K562 (cell line): ENCODE results near the gene AIRE. TPM values are rescaled to one million over a fixed set of nuclear protein-coding genes. Genes with fewer than 3 reads are reported as not detected.

Experiments used
- ARID3A ChIP-seq: IDR thresholded peaks from 2 replicates; pipeline ENCODE4 v1.6.1; 2012; ENCODE audit warnings: low read depth, low read length, improper control_type of control experiment, borderline replicate concordance
- ATF2 ChIP-seq: sonication (generic); formaldehyde crosslinking; IDR thresholded peaks from 2 replicates; pipeline ENCODE4 v1.8.1; 2022; ENCODE audit warnings: missing genetic modification reagents
- DPF2 ChIP-seq: fragments of 450-650 bp; IDR thresholded peaks from 2 replicates; pipeline ENCODE4 v1.6.1; 2016
- GTF2A2 ChIP-seq: IDR thresholded peaks from 2 replicates; pipeline ENCODE4 v1.6.1; 2016; ENCODE audit warnings: mild to moderate bottlenecking, missing genetic modification characterization, missing compliant biosample characterization
- HMG20B ChIP-seq: fragments of 250-450 bp; sonication (Bioruptor Pico); IDR thresholded peaks from 2 replicates; pipeline ENCODE4 v1.5.0; 2021; ENCODE audit warnings: mild to moderate bottlenecking
- ILK ChIP-seq: fragments of 450-650 bp; IDR thresholded peaks from 2 replicates; pipeline ENCODE4 v1.6.1; 2016; ENCODE audit warnings: missing genetic modification characterization, low read depth, mild to moderate bottlenecking, missing compliant biosample characterization, moderate library complexity, borderline replicate concordance
- NCOA2 ChIP-seq, 2 experiments: fragments of 450-650 bp; IDR thresholded peaks; 2 replicates each; pipeline ENCODE4 v1.6.1; 2018; ENCODE audit warnings: mild to moderate bottlenecking in 2 of 2, moderate library complexity in 1 of 2; ENCODE audit not compliant: partially characterized antibody in 2 of 2
- POLR2AphosphoS2 ChIP-seq: IDR thresholded peaks from 2 replicates; pipeline ENCODE4 v1.6.1; 2012; ENCODE audit warnings: low read length, improper control_type of control experiment
- SFPQ ChIP-seq: fragments of 200-400 bp; formaldehyde crosslinking; IDR thresholded peaks from 2 replicates; pipeline ENCODE4 v1.6.1; 2017; ENCODE audit warnings: mild to moderate bottlenecking, low read depth, low read length, moderate library complexity
- SMARCE1 ChIP-seq: fragments of 450-650 bp; IDR thresholded peaks from 2 replicates; pipeline ENCODE4 v1.7.1; 2016; ENCODE audit warnings: mild to moderate bottlenecking
- SREBF1 ChIP-seq: fragments of 150-350 bp; IDR thresholded peaks from 2 replicates; pipeline ENCODE4 v1.6.1; 2014; ENCODE audit warnings: antibody characterized with exemption, low read depth, low read length, borderline replicate concordance
- TSC22D4 ChIP-seq: fragments of 450-650 bp; IDR thresholded peaks from 2 replicates; pipeline ENCODE4 v1.6.1; 2016; ENCODE audit warnings: missing genetic modification characterization, missing biosample characterization, control low read depth
- ZBTB26 ChIP-seq: fragments of 450-650 bp; formaldehyde crosslinking; IDR thresholded peaks from 2 replicates; pipeline ENCODE4 v1.4.0; 2022; ENCODE audit warnings: missing genetic modification characterization
- ZNF212 ChIP-seq: fragments of 450-650 bp; formaldehyde crosslinking; IDR thresholded peaks from 2 replicates; pipeline ENCODE4 v1.4.0; 2020; ENCODE audit warnings: mild to moderate bottlenecking
- ZNF253 ChIP-seq: fragments of 250-450 bp; sonication (Bioruptor Pico); conservative IDR thresholded peaks from 2 replicates; pipeline ENCODE4 v1.6.1; 2021; ENCODE audit warnings: mild to moderate bottlenecking
- ZNF280B ChIP-seq: fragments of 250-450 bp; sonication (Bioruptor Pico); IDR thresholded peaks from 2 replicates; pipeline ENCODE4 v1.5.1; 2021; ENCODE audit warnings: mild to moderate bottlenecking
- ZNF699 ChIP-seq: fragments of 250-450 bp; sonication (Bioruptor Pico); IDR thresholded peaks from 2 replicates; pipeline ENCODE4 v1.8.0; 2021; ENCODE audit warnings: mild to moderate bottlenecking, moderate library complexity; ENCODE audit not compliant: insufficient replicate concordance
- ZNF717 ChIP-seq: fragments of 250-450 bp; sonication (Bioruptor Pico); IDR thresholded peaks from 2 replicates; pipeline ENCODE4 v1.5.0; 2021
- ZNF830 ChIP-seq: fragments of 250-450 bp; sonication (Bioruptor Pico); IDR thresholded peaks from 2 replicates; pipeline ENCODE4 v1.5.0; 2021; ENCODE audit warnings: mild to moderate bottlenecking
- polyA plus RNA-seq, 8 experiments: library from polyadenylated mRNA; depleted of rRNA in 4 of 8; stranded (reverse) in 5 of 8; unstranded in 3 of 8; fragments of >200 nt; fragmentation: Nextera tagmentation in 2 of 8; fragmentation: Illumina TruSeq in 1 of 8; extraction: Ambion mirVana in 2 of 8; extraction: Trizol in 1 of 8; gene quantifications; 2 replicates each; pipeline versions ENCODE4 v1.2.1 to v1.2.3, GENCODE V29; 2011 to 2014; ENCODE audit warnings: inconsistent platforms in 1 of 8, missing spikeins in 1 of 8
- total RNA-seq, 7 experiments: library from RNA; depleted of rRNA in 6 of 7; stranded (reverse); fragments of >200 nt in 6 of 7; fragmentation: Illumina TruSeq in 2 of 7; extraction: Trizol in 2 of 7; gene quantifications; 2 replicates each; pipeline versions ENCODE4 v1.2.1 to v1.2.3, GENCODE V29; 2011 to 2021; ENCODE audit warnings: low replicate concordance in 1 of 7

Gene AIRE
- total and polyA plus RNA-seq, 9 of the 15 experiments (the other 6 are each of a cell fraction or from before 2014, with no cell fraction given), result 0.01 TPM; not detected in 8

GRCh38 chr21:44337941-44338895, 52.5 kb downstream of the AIRE start (continued):
- TF ChIP-seq ZNF280B (CRISPR knock-in tag) (no peak), ZNF212 (CRISPR knock-in tag) (0 out of 2 replicates have a peak, but pooled peaks have one; percentile 21), SREBF1 (0 out of 2 replicates have a peak, but pooled peaks have one; percentile 28), ATF2 (no peak), HMG20B (CRISPR knock-in tag) (no peak), ZNF717 (CRISPR knock-in tag) (no peak), ZBTB26 (CRISPR knock-in tag) (peak; percentile 79; the same call in 1 of the 2 replicates), ARID3A (no peak), POLR2AphosphoS2 (no peak), GTF2A2 (tag) (no peak), SMARCE1 (0 out of 2 replicates have a peak, but pooled peaks have one; percentile 33), TSC22D4 (tag) (no peak), SFPQ (no peak), ILK (tag) (no peak), ZNF253 (CRISPR knock-in tag) (no peak), NCOA2 (IDR thresholded peaks at IDR 0.05; ENCODE audit: partially characterized antibody in 2 of 2) (no peak), ZNF699 (no peak), DPF2 (peak; percentile 43; the same call in 1 of the 2 replicates), ZNF830 (CRISPR knock-in tag) (no peak)
